Activated CD4-positive, alpha-beta T cell treated with anti-CD3 and anti-CD28 coated beads for 24 hours (primary cell): ENCODE measurements around the gene ST7.
"Not testable (repeated sequence)": the region's sequence is repeated elsewhere in the genome, so short reads cannot be mapped to it uniquely, and the experiment has no call there.

Source experiments
- DNase-seq, 2 donors: peaks; one replicate each; pipeline ENCODE4 v3.0.0-alpha.2; 2020; ENCODE audit warnings: low read depth in 2 of 2

Gene ST7

GRCh38 chr7:116950889-116951351 is 2.4 kb upstream of the ST7 start:
- DNase-seq: no peak

GRCh38 chr7:116951366-116952292 is 1.7 kb upstream of the ST7 start:
- DNase-seq: no peak

- no peak for DNase-seq
These were observed 498 bp upstream of the ST7 start for GRCh38 chr7:116952635-116953371.

GRCh38 chr7:116953906-116954838 is 871 bp downstream of the ST7 start:
- DNase-seq: peak in 1 of 2 donors; percentile 10

GRCh38 chr7:116955340-116955739 is 2.0 kb downstream of the ST7 start:
- DNase-seq: no peak

- DNase-seq: no peak
These were observed 2.6 kb downstream of the ST7 start for GRCh38 chr7:116955801-116956476.

- DNase-seq: no peak
These were observed 3.1 kb downstream of the ST7 start for GRCh38 chr7:116956477-116956804.

- no peak for DNase-seq
These were observed 4.6 kb downstream of the ST7 start for GRCh38 chr7:116957874-116958273.

- DNase-seq: not testable (repeated sequence)
These were observed 8.8 kb downstream of the ST7 start for GRCh38 chr7:116961966-116962673.

- DNase-seq: no peak
These were observed 9.9 kb downstream of the ST7 start for GRCh38 chr7:116963234-116963633.

- DNase-seq: no peak
These were observed 13.3 kb downstream of the ST7 start for GRCh38 chr7:116966601-116967000.

GRCh38 chr7:116967254-116967922 is 14.1 kb downstream of the ST7 start:
- DNase-seq: no peak

GRCh38 chr7:116967983-116968382 is 14.7 kb downstream of the ST7 start:
- DNase-seq: no peak

- DNase-seq: no peak
These were observed 15.3 kb downstream of the ST7 start for GRCh38 chr7:116968631-116969030.

- DNase-seq: no peak
These were observed 16.1 kb downstream of the ST7 start for GRCh38 chr7:116969371-116969902.

GRCh38 chr7:116970238-116970910 is 17.1 kb downstream of the ST7 start:
- no peak for DNase-seq

GRCh38 chr7:116971153-116971552 is 17.9 kb downstream of the ST7 start:
- not testable (repeated sequence) for DNase-seq

- no peak for DNase-seq
These were observed 18.6 kb downstream of the ST7 start for GRCh38 chr7:116971869-116972268.

- DNase-seq: not testable (repeated sequence)
These were observed 21.7 kb downstream of the ST7 start for GRCh38 chr7:116975024-116975423.
